Measurements from ENCODE around the gene EEF1AKMT1. TPM values are rescaled to one million over a fixed set of nuclear protein-coding genes. Genes with fewer than 3 reads are reported as not detected.

EEF1AKMT1 gene
- total RNA-seq, 1 donor from 2014 or later, result 12.3 TPM

GRCh38 chr13:20702530-20702914 is 71.2 kb downstream of the EEF1AKMT1 start:
- no peak overlapping the region for H3K9ac ChIP-seq
- no peaks in the 10 kb centered on the region for H3K36me3 Mint-ChIP-seq
- peaks cover 10% of the 10 kb centered on the region for H3F3A ChIP-seq (ENCODE audit: low read depth)
- no peak overlapping the region for H3K27ac ChIP-seq
- peaks cover 13% of the 10 kb centered on the region for H4K20me1 ChIP-seq (ENCODE audit: low read depth)
- peaks cover 24% of the 10 kb centered on the region for H3K27me3 Mint-ChIP-seq (ENCODE audit: insufficient read depth, low read depth)
- no peak for TF ChIP-seq EZH2 (IDR thresholded peaks at IDR 0.05)
- no peak for TF ChIP-seq CTCF (IDR thresholded peaks at IDR 0.05)
- no peak for TF ChIP-seq EZH2phosphoT487 (IDR thresholded peaks at IDR 0.05)
- peak overlapping the region; percentile 93 for H3K4me3 Mint-ChIP-seq
- peaks cover 43% of the 10 kb centered on the region for H3K27me3 ChIP-seq
- no peaks in the 10 kb centered on the region for H3K9me3 Mint-ChIP-seq
- H3K4me3 ChIP-seq, result peak overlapping the region; percentile 93
- no peaks in the 10 kb centered on the region for H3K79me2 ChIP-seq (ENCODE audit: low read depth)
- H3K4me2 ChIP-seq, result peak overlapping the region; percentile 96
- no peaks in the 10 kb centered on the region for H3K9me3 ChIP-seq (ENCODE audit: low read depth)
- H3K27ac Mint-ChIP-seq, result no peak overlapping the region
- no peaks in the 10 kb centered on the region for H3K36me3 ChIP-seq
- H2AFZ ChIP-seq (replicated peaks), result peak overlapping the region; percentile 99
- DNase-seq (ENCODE audit: low spot score), result no peak
- peaks cover 7% of the 10 kb centered on the region for H3K4me1 Mint-ChIP-seq
- peaks cover 15% of the 10 kb centered on the region for H3K4me1 ChIP-seq

- no peak overlapping the region for H3K4me3 Mint-ChIP-seq
- Histone ChIP-seq H3K4me2 (no peak overlapping the region), H3F3A (ENCODE audit: low read depth) (peaks cover 10% of the 10 kb centered on the region), H3K36me3 (no peaks in the 10 kb centered on the region), H3K27me3 (peaks cover 43% of the 10 kb centered on the region), H4K20me1 (ENCODE audit: low read depth) (peaks cover 13% of the 10 kb centered on the region), H3K79me2 (ENCODE audit: low read depth) (no peaks in the 10 kb centered on the region), H2AFZ (replicated peaks) (no peak overlapping the region), H3K9ac (no peak overlapping the region), H3K4me3 (no peak overlapping the region), H3K9me3 (ENCODE audit: low read depth) (no peaks in the 10 kb centered on the region), H3K27ac (no peak overlapping the region), H3K4me1 (peaks cover 15% of the 10 kb centered on the region)
- TF ChIP-seq EZH2 (IDR thresholded peaks at IDR 0.05) (no peak), CTCF (IDR thresholded peaks at IDR 0.05) (no peak), EZH2phosphoT487 (IDR thresholded peaks at IDR 0.05) (no peak)
- no peaks in the 10 kb centered on the region for H3K9me3 Mint-ChIP-seq
- H3K27me3 Mint-ChIP-seq (ENCODE audit: insufficient read depth, low read depth), result peaks cover 22% of the 10 kb centered on the region
- no peak overlapping the region for H3K27ac Mint-ChIP-seq
- H3K36me3 Mint-ChIP-seq, result no peaks in the 10 kb centered on the region
- no peak for DNase-seq (ENCODE audit: low spot score)
- H3K4me1 Mint-ChIP-seq, result peaks cover 7% of the 10 kb centered on the region
These were observed 72.3 kb downstream of the EEF1AKMT1 start for GRCh38 chr13:20701461-20701860.

GRCh38 chr13:20700288-20700687 is 73.5 kb downstream of the EEF1AKMT1 start:
- DNase-seq (ENCODE audit: low spot score), result no peak
- no peak overlapping the region for H3K27ac ChIP-seq
- peaks cover 15% of the 10 kb centered on the region for H3K4me1 ChIP-seq
- Mint-ChIP-seq H3K36me3 (no peaks in the 10 kb centered on the region), H3K27ac (no peak overlapping the region), H3K4me3 (no peak overlapping the region), H3K4me1 (peaks cover 7% of the 10 kb centered on the region), H3K27me3 (ENCODE audit: insufficient read depth, low read depth) (peaks cover 20% of the 10 kb centered on the region), H3K9me3 (no peaks in the 10 kb centered on the region)
- H2AFZ ChIP-seq (replicated peaks), result no peak overlapping the region
- no peak overlapping the region for H3K4me3 ChIP-seq
- H3K27me3 ChIP-seq, result peaks cover 38% of the 10 kb centered on the region
- no peaks in the 10 kb centered on the region for H3K36me3 ChIP-seq
- H4K20me1 ChIP-seq (ENCODE audit: low read depth), result peaks cover 13% of the 10 kb centered on the region
- no peaks in the 10 kb centered on the region for H3K79me2 ChIP-seq (ENCODE audit: low read depth)
- TF ChIP-seq EZH2 (IDR thresholded peaks at IDR 0.05), result no peak
- H3F3A ChIP-seq (ENCODE audit: low read depth), result peaks cover 6% of the 10 kb centered on the region
- no peaks in the 10 kb centered on the region for H3K9me3 ChIP-seq (ENCODE audit: low read depth)
- no peak overlapping the region for H3K9ac ChIP-seq
- H3K4me2 ChIP-seq, result no peak overlapping the region

GRCh38 chr13:20699715-20700114 is 74.0 kb downstream of the EEF1AKMT1 start:
- Mint-ChIP-seq H3K9me3 (no peaks in the 10 kb centered on the region), H3K36me3 (no peaks in the 10 kb centered on the region), H3K4me1 (peaks cover 4% of the 10 kb centered on the region), H3K27me3 (ENCODE audit: insufficient read depth, low read depth) (peaks cover 15% of the 10 kb centered on the region), H3K27ac (no peak overlapping the region), H3K4me3 (no peak overlapping the region)
- H3K27ac ChIP-seq, result no peak overlapping the region
- H3K36me3 ChIP-seq, result no peaks in the 10 kb centered on the region
- H3F3A ChIP-seq (ENCODE audit: low read depth), result peaks cover 3% of the 10 kb centered on the region
- no peak overlapping the region for H3K9ac ChIP-seq
- TF ChIP-seq EZH2phosphoT487 (IDR thresholded peaks at IDR 0.05) (no peak), CTCF (IDR thresholded peaks at IDR 0.05) (no peak), EZH2 (IDR thresholded peaks at IDR 0.05) (no peak)
- H3K9me3 ChIP-seq (ENCODE audit: low read depth), result no peaks in the 10 kb centered on the region
- no peak overlapping the region for H3K4me3 ChIP-seq
- peaks cover 32% of the 10 kb centered on the region for H3K27me3 ChIP-seq
- H3K4me1 ChIP-seq, result peaks cover 15% of the 10 kb centered on the region
- no peak overlapping the region for H3K4me2 ChIP-seq
- peaks cover 13% of the 10 kb centered on the region for H4K20me1 ChIP-seq (ENCODE audit: low read depth)
- H3K79me2 ChIP-seq (ENCODE audit: low read depth), result no peaks in the 10 kb centered on the region
- DNase-seq (ENCODE audit: low spot score), result no peak
- H2AFZ ChIP-seq (replicated peaks), result no peak overlapping the region
